ENCODE measurements around the gene ANKS1A. TPM values are rescaled to one million over a fixed set of nuclear protein-coding genes. Genes with fewer than 3 reads are reported as not detected.
"Not testable (repeated sequence)": the region's sequence is repeated elsewhere in the genome, so short reads cannot be mapped to it uniquely, and the experiment has no call there.

The ANKS1A gene
- polyA plus RNA-seq, 4 donors = 6.5 to 29.9 (median 10.8) TPM

DNA sequence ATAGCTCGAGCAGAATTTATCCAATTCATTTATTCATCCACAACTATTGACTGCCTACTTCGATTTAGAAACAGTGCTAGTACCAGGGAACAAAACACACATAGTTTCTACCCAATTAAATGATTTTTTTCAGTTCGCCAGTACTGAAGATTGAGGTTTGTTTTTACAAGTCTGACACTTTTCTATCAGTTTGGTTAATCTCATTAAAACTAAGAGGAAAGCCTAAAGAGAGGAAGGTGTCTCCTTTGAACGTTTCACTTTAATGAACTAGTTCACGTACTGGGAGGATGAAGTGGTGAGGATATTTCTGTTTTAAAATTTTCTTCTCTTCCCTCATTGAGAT lies 570 bp upstream of the ANKS1A start:
- DNase-seq (peak in 1 of 2 donors; percentile 36), FAIRE-seq (no peak)
- Histone ChIP-seq H3K27me3 (ENCODE audit: control insufficient read depth in 3 of 3, insufficient read depth in 3 of 3, low read length in 3 of 3) (no peaks in the 10 kb centered on the region), H3K27ac (ENCODE audit: low read depth in 1 of 3, low read length in 2 of 3) (peak overlapping the region; percentile 79 to 100 (median 95)), H3K9me3 (ENCODE audit: control insufficient read depth in 2 of 2, insufficient read depth in 1 of 2, low read depth in 1 of 2, low read length in 1 of 2) (no peaks in the 10 kb centered on the region), H3K4me1 (ENCODE audit: control insufficient read depth in 3 of 3, insufficient read depth in 2 of 3, low read depth in 1 of 3, low read length in 2 of 3) (peaks cover 0 to 20% (median 0%) of the 10 kb centered on the region in 3 donors), H3K4me3 (ENCODE audit: low read depth in 1 of 3, low read length in 3 of 3) (peak overlapping the region; percentile 92 to 96 (median 92)), H3K36me3 (ENCODE audit: control insufficient read depth in 3 of 3, insufficient read depth in 2 of 3, low read depth in 1 of 3, low read length in 3 of 3) (peaks cover 0 to 10% (median 3%) of the 10 kb centered on the region in 3 donors)
- WGBS, 3 donors = 0 to 1% (median 0%) methylated on average over 5 of the region's 5 CpGs

DNA sequence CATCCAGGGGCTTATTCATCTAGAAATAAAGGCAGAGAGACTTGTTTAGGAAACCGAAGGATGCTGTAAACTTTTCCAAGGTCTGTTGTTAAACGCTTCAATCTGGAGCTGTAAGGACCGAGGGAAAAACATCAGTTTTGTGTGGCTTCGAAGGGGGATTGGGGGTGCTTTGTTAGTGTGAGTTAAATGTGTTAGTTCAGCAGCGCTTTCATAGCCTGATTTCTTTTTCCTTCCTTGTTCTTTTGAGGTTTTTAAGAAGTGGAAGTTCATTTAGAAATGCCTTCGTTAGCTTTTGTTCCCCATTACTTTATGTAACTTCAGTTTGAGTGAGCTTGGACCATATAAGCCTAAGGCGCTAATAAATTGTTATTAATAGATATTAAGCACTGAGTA lies 1.5 kb downstream of the ANKS1A start:
- H3K4me1 ChIP-seq (ENCODE audit: control insufficient read depth in 3 of 3, insufficient read depth in 2 of 3, low read depth in 1 of 3, low read length in 2 of 3) = peaks cover 0 to 20% (median 0%) of the 10 kb centered on the region in 3 donors
- peak in 1 of 2 donors; percentile 24 for DNase-seq
- H3K27me3 ChIP-seq (ENCODE audit: control insufficient read depth in 3 of 3, insufficient read depth in 3 of 3, low read length in 3 of 3) = no peaks in the 10 kb centered on the region
- no peak for FAIRE-seq
- peak overlapping the region in 2 of 3 donors; percentile 92 to 96 for H3K4me3 ChIP-seq (ENCODE audit: low read depth in 1 of 3, low read length in 3 of 3)
- peak overlapping the region in 2 of 3 donors; percentile 15 to 100 for H3K27ac ChIP-seq (ENCODE audit: low read depth in 1 of 3, low read length in 2 of 3)
- WGBS, 3 donors = 21 to 38% (median 35%) methylated on average over 7 of the region's 7 CpGs
- H3K9me3 ChIP-seq (ENCODE audit: control insufficient read depth in 2 of 2, insufficient read depth in 1 of 2, low read depth in 1 of 2, low read length in 1 of 2) = no peaks in the 10 kb centered on the region
- H3K36me3 ChIP-seq (ENCODE audit: control insufficient read depth in 3 of 3, insufficient read depth in 2 of 3, low read depth in 1 of 3, low read length in 3 of 3) = peaks cover 0 to 10% (median 0%) of the 10 kb centered on the region in 3 donors

DNA sequence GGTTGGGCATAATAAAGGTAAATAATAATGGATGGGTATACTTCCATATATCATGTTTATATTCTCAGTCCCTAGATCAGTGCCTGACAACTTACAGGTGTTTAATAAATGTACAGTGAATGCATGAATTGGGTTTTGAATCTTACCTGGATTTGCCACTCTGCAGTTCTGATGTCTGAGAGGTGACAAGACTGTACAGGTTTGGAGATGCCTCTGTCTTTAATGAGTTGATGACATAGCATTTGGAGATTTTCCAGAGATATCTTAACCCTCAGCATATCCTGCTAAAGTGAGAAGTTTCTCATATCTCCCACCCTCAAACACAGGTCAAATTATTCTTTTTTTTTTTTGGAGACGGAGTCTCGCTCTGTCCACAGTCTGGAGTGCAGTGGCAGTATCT lies 2.2 kb downstream of the ANKS1A start:
- WGBS, 3 donors = 86 to 100% (median 100%) methylated on average over 2 of the region's 2 CpGs
- H3K9me3 ChIP-seq (ENCODE audit: control insufficient read depth in 2 of 2, insufficient read depth in 1 of 2, low read depth in 1 of 2, low read length in 1 of 2) = no peaks in the 10 kb centered on the region
- H3K4me3 ChIP-seq (ENCODE audit: low read depth in 1 of 3, low read length in 3 of 3) = no peak overlapping the region
- peaks cover 0 to 4% (median 0%) of the 10 kb centered on the region in 3 donors for H3K36me3 ChIP-seq (ENCODE audit: control insufficient read depth in 3 of 3, insufficient read depth in 2 of 3, low read depth in 1 of 3, low read length in 3 of 3)
- H3K4me1 ChIP-seq (ENCODE audit: control insufficient read depth in 3 of 3, insufficient read depth in 2 of 3, low read depth in 1 of 3, low read length in 2 of 3) = peaks cover 0 to 20% (median 0%) of the 10 kb centered on the region in 3 donors
- FAIRE-seq (no peak), DNase-seq (no peak)
- peak overlapping the region in 1 of 3 donors; percentile 36 for H3K27ac ChIP-seq (ENCODE audit: low read depth in 1 of 3, low read length in 2 of 3)
- H3K27me3 ChIP-seq (ENCODE audit: control insufficient read depth in 3 of 3, insufficient read depth in 3 of 3, low read length in 3 of 3) = no peaks in the 10 kb centered on the region

DNA sequence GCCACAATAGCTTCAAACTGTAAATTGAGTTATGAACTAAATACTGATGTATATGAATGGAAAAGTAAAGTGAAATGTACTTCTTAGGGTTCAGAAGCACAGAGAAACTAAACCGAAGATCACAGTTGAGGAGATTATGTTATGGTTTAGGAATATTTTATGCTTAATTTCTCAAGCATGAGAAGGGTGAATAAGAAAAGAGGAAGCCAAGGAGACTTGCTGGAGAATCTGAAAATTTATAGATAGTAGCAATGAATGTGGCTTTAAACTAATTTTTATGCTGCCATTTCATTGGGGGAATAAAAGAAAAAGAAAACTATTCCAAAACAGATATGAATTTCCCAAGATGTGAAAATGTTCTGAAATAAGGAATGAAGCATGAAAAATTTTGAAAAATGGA lies 5.6 kb downstream of the ANKS1A start:
- DNase-seq (no peak), FAIRE-seq (no peak)
- peaks cover 0 to 34% (median 0%) of the 10 kb centered on the region in 3 donors for H3K4me1 ChIP-seq (ENCODE audit: control insufficient read depth in 3 of 3, insufficient read depth in 2 of 3, low read depth in 1 of 3, low read length in 2 of 3)
- H3K27ac ChIP-seq (ENCODE audit: low read depth in 1 of 3, low read length in 2 of 3) = no peak overlapping the region
- 77 to 83% (median 79%) methylated on average over 1 of the region's 1 CpG for WGBS, 3 donors
- H3K9me3 ChIP-seq (ENCODE audit: control insufficient read depth in 2 of 2, insufficient read depth in 1 of 2, low read depth in 1 of 2, low read length in 1 of 2) = no peaks in the 10 kb centered on the region
- H3K27me3 ChIP-seq (ENCODE audit: control insufficient read depth in 3 of 3, insufficient read depth in 3 of 3, low read length in 3 of 3) = no peaks in the 10 kb centered on the region
- H3K36me3 ChIP-seq (ENCODE audit: control insufficient read depth in 3 of 3, insufficient read depth in 2 of 3, low read depth in 1 of 3, low read length in 3 of 3) = peaks cover 0 to 4% (median 0%) of the 10 kb centered on the region in 3 donors
- no peak overlapping the region for H3K4me3 ChIP-seq (ENCODE audit: low read depth in 1 of 3, low read length in 3 of 3)

DNA sequence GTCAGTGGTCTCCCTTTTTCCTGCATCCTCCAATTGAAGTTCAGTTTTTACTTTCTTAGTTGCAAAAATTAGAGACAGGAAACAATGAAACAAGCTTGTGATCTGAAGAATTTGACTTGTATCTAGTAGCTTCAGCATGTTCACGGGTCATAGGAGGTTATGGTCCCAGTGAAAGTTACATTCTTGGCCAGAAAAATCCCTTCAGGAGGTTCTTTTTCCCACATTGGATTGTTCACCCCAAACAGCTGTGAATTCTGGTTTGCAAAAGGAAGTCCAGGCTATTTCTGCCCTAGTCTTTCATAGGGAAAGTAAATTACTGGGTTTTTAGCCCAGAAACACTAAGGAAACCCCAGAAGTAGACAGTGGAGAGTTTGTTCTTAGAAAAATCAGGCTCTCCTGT lies 8.1 kb downstream of the ANKS1A start:
- WGBS, 3 donors = 78 to 87% (median 83%) methylated on average over 1 of the region's 1 CpG
- DNase-seq (no peak), FAIRE-seq (no peak)
- H3K9me3 ChIP-seq (ENCODE audit: control insufficient read depth in 2 of 2, insufficient read depth in 1 of 2, low read depth in 1 of 2, low read length in 1 of 2) = no peaks in the 10 kb centered on the region
- H3K4me3 ChIP-seq (ENCODE audit: low read depth in 1 of 3, low read length in 3 of 3) = no peak overlapping the region
- peaks cover 0 to 4% (median 0%) of the 10 kb centered on the region in 3 donors for H3K36me3 ChIP-seq (ENCODE audit: control insufficient read depth in 3 of 3, insufficient read depth in 2 of 3, low read depth in 1 of 3, low read length in 3 of 3)
- H3K27ac ChIP-seq (ENCODE audit: low read depth in 1 of 3, low read length in 2 of 3) = no peak overlapping the region
- no peaks in the 10 kb centered on the region for H3K27me3 ChIP-seq (ENCODE audit: control insufficient read depth in 3 of 3, insufficient read depth in 3 of 3, low read length in 3 of 3)
- peaks cover 0 to 36% (median 0%) of the 10 kb centered on the region in 3 donors for H3K4me1 ChIP-seq (ENCODE audit: control insufficient read depth in 3 of 3, insufficient read depth in 2 of 3, low read depth in 1 of 3, low read length in 2 of 3)

DNA sequence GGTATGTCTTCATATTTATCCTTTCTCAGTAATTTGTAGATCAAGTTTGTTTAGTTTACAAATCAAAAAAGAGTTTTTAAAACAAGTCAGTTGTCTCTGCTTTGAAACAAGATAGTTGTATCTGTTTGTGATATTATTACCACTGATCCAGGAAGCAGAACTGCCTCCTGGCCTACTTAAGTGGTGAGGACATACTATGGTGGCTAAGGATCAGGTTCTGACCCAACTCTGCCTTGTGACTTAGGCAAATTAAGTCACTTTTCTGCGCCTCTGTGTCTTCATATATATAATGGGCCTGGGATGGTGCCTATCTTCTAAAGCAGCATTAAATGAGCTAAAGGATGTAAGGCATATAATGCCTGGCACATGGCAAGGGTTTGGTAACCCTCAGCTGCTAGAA lies 8.7 kb downstream of the ANKS1A start:
- DNase-seq = peak in 1 of 2 donors; percentile 16
- Histone ChIP-seq H3K36me3 (ENCODE audit: control insufficient read depth in 3 of 3, insufficient read depth in 2 of 3, low read depth in 1 of 3, low read length in 3 of 3) (peaks cover 0 to 4% (median 0%) of the 10 kb centered on the region in 3 donors), H3K4me3 (ENCODE audit: low read depth in 1 of 3, low read length in 3 of 3) (no peak overlapping the region), H3K27me3 (ENCODE audit: control insufficient read depth in 3 of 3, insufficient read depth in 3 of 3, low read length in 3 of 3) (no peaks in the 10 kb centered on the region), H3K27ac (ENCODE audit: low read depth in 1 of 3, low read length in 2 of 3) (peak overlapping the region in 1 of 3 donors; percentile 2), H3K4me1 (ENCODE audit: control insufficient read depth in 3 of 3, insufficient read depth in 2 of 3, low read depth in 1 of 3, low read length in 2 of 3) (peaks cover 0 to 34% (median 0%) of the 10 kb centered on the region in 3 donors), H3K9me3 (ENCODE audit: control insufficient read depth in 2 of 2, insufficient read depth in 1 of 2, low read depth in 1 of 2, low read length in 1 of 2) (no peaks in the 10 kb centered on the region)
- FAIRE-seq = no peak
- 92 to 100% (median 96%) methylated on average over 1 of the region's 1 CpG for WGBS, 3 donors

DNA sequence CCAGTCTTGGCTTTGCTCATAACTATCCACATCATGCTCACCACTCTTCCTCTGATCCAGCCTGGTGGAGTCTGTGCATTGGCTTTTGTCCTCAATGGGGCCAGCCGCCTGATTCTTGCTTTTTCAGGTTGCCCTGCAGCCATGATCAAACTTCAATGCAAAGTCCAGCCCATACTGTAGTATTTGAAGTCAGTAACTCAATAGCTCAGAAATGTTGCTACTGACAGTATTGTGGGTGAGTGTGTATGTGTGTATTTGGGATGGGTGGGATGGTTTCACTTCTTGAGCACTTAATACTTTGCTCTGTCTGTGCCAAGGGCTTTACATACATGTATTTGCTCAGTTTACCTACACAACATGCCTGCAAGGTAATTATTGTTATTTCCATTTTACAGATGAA lies 10.7 kb downstream of the ANKS1A start:
- H3K27ac ChIP-seq (ENCODE audit: low read depth in 1 of 3, low read length in 2 of 3) = peak overlapping the region in 1 of 3 donors; percentile 78
- not testable (repeated sequence) for H3K27me3 ChIP-seq (ENCODE audit: control insufficient read depth in 3 of 3, insufficient read depth in 3 of 3, low read length in 3 of 3); H3K4me3 ChIP-seq (ENCODE audit: low read depth in 1 of 3, low read length in 3 of 3); H3K9me3 ChIP-seq (ENCODE audit: control insufficient read depth in 2 of 2, insufficient read depth in 1 of 2, low read depth in 1 of 2, low read length in 1 of 2); FAIRE-seq
- H3K36me3 ChIP-seq (ENCODE audit: control insufficient read depth in 3 of 3, insufficient read depth in 2 of 3, low read depth in 1 of 3, low read length in 3 of 3) = peaks cover 0 to 11% (median 0%) of the 10 kb centered on the region in 3 donors
- peaks cover 0 to 34% (median 0%) of the 10 kb centered on the region in 3 donors for H3K4me1 ChIP-seq (ENCODE audit: control insufficient read depth in 3 of 3, insufficient read depth in 2 of 3, low read depth in 1 of 3, low read length in 2 of 3)
- DNase-seq = peak in 1 of 2 donors; percentile 36
- WGBS, 3 donors = 80 to 100% (median 100%) methylated on average over 1 of the region's 1 CpG

DNA sequence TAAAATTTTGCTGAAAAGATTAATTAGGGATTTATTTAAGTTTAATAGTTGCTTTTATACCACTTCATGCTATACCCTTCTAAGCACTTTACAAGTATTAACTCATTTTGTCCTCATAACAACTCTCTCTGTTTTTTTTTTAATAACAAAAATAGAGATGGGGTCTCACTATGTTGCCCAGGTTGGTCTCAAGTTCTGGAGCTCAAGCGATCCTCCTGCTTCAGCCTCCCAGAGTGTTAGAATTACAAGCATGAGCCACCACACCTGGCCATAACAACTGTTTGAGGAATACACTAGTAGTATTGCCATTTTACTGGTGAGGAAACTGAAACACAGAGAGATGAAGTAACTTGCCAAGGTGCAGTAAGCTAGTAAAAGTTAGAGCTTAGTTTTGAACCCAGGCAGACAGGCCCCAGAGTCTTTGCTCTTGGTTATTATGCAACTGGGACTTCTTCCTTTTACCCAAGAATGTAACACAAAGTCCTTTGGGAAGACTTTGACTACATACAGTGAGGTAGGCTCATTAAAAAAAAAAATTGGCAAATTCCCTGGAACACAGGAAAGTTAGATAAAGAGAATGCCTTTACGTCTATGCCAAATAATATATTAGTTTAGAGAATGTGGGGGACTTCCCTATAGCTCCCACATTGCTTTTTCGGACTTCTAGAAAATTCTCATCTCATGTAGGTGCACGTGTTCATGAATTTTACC lies 11.4 kb downstream of the ANKS1A start:
- H3K4me1 ChIP-seq (ENCODE audit: control insufficient read depth in 3 of 3, insufficient read depth in 2 of 3, low read depth in 1 of 3, low read length in 2 of 3) = peaks cover 0 to 37% (median 0%) of the 10 kb centered on the region in 3 donors
- no peak overlapping the region for H3K4me3 ChIP-seq (ENCODE audit: low read depth in 1 of 3, low read length in 3 of 3)
- FAIRE-seq (no peak), DNase-seq (peak in 1 of 2 donors; percentile 27)
- H3K27me3 ChIP-seq (ENCODE audit: control insufficient read depth in 3 of 3, insufficient read depth in 3 of 3, low read length in 3 of 3) = no peaks in the 10 kb centered on the region
- peak overlapping the region in 1 of 3 donors; percentile 78 for H3K27ac ChIP-seq (ENCODE audit: low read depth in 1 of 3, low read length in 2 of 3)
- peaks cover 0 to 12% (median 0%) of the 10 kb centered on the region in 3 donors for H3K36me3 ChIP-seq (ENCODE audit: control insufficient read depth in 3 of 3, insufficient read depth in 2 of 3, low read depth in 1 of 3, low read length in 3 of 3)
- H3K9me3 ChIP-seq (ENCODE audit: control insufficient read depth in 2 of 2, insufficient read depth in 1 of 2, low read depth in 1 of 2, low read length in 1 of 2) = no peaks in the 10 kb centered on the region
- WGBS, 3 donors = 71 to 77% (median 75%) methylated on average over 4 of the region's 4 CpGs
